ENCODE measurements around the gene SPRED3. TPM values are rescaled to one million over a fixed set of nuclear protein-coding genes. Genes with fewer than 3 reads are reported as not detected.

Gene SPRED3
- total and polyA plus RNA-seq, 9 of the 15 experiments (the other 6 are each of a cell fraction or from before 2014, with no cell fraction given), result 0.05 to 1.3 (median 0.36) TPM

- Histone ChIP-seq H3K4me2 (ENCODE audit: insufficient read depth, low read length) (no peak overlapping the region), H4K20me1 (replicated peaks; ENCODE audit: control insufficient read depth, insufficient read depth, low read length) (no peaks in the 10 kb centered on the region), H3K4me1 (replicated peaks in 1 of 2; ENCODE audit: control insufficient read depth in 2 of 2, insufficient read depth in 2 of 2, low read length in 2 of 2) (peaks cover 14 to 25% of the 10 kb centered on the region in 2 experiments; a peak in 4 of 5 replicates), H3K9ac (ENCODE audit: insufficient read depth in 1 of 2, low read depth in 2 of 2, low read length in 2 of 2) (no peak overlapping the region), H3K27me3 (ENCODE audit: control insufficient read depth in 2 of 2, insufficient read depth in 2 of 2, low read length in 2 of 2) (no peaks in the 10 kb centered on the region), H3K27ac (ENCODE audit: extremely low read depth, low read depth, low read length) (no peak overlapping the region), H2AFZ (ENCODE audit: low read depth, low read length) (no peak overlapping the region), H3K9me1 (ENCODE audit: control insufficient read depth, insufficient read depth, low read length) (no peaks in the 10 kb centered on the region), H3K36me3 (ENCODE audit: control insufficient read depth, insufficient read depth, low read length) (no peaks in the 10 kb centered on the region), H3K4me3 (no peak overlapping the region), H3K79me2 (ENCODE audit: control insufficient read depth, insufficient read depth, low read length) (no peaks in the 10 kb centered on the region), H3K9me3 (replicated peaks; ENCODE audit: control insufficient read depth, insufficient read depth, low read depth, low read length) (0 out of 2 replicates have a peak, but pooled peaks cover 2% of the 10 kb centered on the region)
- TF ChIP-seq NFE2L1 (tag; IDR thresholded peaks at IDR 0.05; ENCODE audit: borderline replicate concordance, low read depth) (no peak), ZFP1 (CRISPR knock-in tag; IDR thresholded peaks at IDR 0.05) (no peak), SIX5 (IDR thresholded peaks at IDR 0.05; ENCODE audit: borderline replicate concordance in 1 of 2, insufficient read depth in 1 of 2, low read depth in 1 of 2, low read length in 2 of 2) (no peak), MCM7 (IDR thresholded peaks at IDR 0.05) (no peak), CCNT2 (IDR thresholded peaks at IDR 0.05; ENCODE audit: borderline replicate concordance, extremely low read depth, insufficient read length, low read depth, low read length) (no peak), KHSRP (IDR thresholded peaks at IDR 0.05) (no peak), EP300 (IDR thresholded peaks at IDR 0.05; ENCODE audit: low read length) (no peak), MBD1 (CRISPR knock-in tag; IDR thresholded peaks at IDR 0.05) (no peak), ESRRB (CRISPR knock-in tag; IDR thresholded peaks at IDR 0.05; ENCODE audit: borderline replicate concordance) (no peak), FUS (optimal IDR thresholded peaks at IDR 0.05; ENCODE audit: low read depth, low read length) (no peak), ZNF778 (CRISPR knock-in tag; IDR thresholded peaks at IDR 0.05) (no peak), RNF219 (CRISPR knock-in tag; IDR thresholded peaks at IDR 0.05) (no peak)
- TF ChIP-seq, protein P1, sequence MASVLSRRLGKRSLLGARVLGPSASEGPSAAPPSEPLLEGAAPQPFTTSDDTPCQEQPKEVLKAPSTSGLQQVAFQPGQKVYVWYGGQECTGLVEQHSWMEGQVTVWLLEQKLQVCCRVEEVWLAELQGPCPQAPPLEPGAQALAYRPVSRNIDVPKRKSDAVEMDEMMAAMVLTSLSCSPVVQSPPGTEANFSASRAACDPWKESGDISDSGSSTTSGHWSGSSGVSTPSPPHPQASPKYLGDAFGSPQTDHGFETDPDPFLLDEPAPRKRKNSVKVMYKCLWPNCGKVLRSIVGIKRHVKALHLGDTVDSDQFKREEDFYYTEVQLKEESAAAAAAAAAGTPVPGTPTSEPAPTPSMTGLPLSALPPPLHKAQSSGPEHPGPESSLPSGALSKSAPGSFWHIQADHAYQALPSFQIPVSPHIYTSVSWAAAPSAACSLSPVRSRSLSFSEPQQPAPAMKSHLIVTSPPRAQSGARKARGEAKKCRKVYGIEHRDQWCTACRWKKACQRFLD (CRISPR knock-in tag; IDR thresholded peaks at IDR 0.05), result no peak
- ChIA-PET CTCF (ENCODE audit: low intra/inter-chr PET ratio) (no interaction called here), POLR2A (no interaction called here)
- ATAC-seq (no peak), DNase-seq (ENCODE audit: extremely low read depth in 1 of 4, low spot score in 3 of 4) (no peak), FAIRE-seq (no peak)
- WGBS (ENCODE audit: insufficient coverage, low coverage, missing lambda C conversion rate), result 98% methylated on average over 26 of the region's 86 CpGs
- BruUV-seq (replicated peaks), result no TSS peak
- in situ Hi-C loops (cut with MboI), result no loop called here
- intact Hi-C loops (cut with micrococcal nuclease), result no loop called here
Observed at GRCh38 chr19:38395381-38396114, 7.1 kb downstream of the SPRED3 start.
